ENCODE measurements around the gene SSU72.

The SSU72 gene

DNA sequence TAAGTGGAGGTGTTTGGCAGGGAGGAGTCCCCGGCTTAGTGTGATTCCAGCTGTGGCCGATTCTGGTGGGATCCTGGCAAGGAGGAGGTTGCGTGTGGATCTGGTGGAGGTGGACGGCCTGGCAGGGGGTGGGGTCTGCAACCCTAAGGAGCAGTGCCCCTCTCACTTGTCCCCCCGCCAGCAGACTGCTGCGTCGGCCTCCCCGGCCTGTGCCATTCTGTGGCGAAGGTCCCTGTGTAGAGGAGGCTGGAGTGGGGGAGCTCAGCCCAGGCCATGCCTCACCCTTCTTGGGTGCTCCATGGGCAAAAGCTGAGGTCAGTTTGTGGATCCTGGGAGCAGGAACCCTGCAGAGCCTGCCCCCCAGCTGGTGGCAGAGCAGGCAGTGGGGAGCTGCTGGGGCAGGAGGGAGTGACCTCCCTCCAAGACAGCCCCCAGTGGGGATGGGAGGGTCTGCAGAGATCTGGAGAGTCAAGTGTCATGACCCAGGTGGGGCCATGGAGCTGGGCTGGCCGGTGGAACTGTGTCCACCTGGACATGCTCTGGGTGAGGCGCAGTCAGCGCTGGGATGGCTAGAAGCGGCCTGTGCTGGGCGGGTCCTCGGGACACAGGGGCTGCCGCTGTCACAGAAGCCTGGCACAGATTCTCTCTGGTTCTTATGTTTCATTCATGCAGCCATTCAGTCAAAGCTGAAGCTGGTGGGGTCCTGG lies 45.9 kb upstream of the SSU72 start:
- no peaks in the 10 kb centered on the region for H3K9me2 ChIP-seq (replicated peaks; ENCODE audit: insufficient read depth, low read length)
- H3K4me2 ChIP-seq (ENCODE audit: low read depth, low read length, poor library complexity, severe bottlenecking) = no peak overlapping the region
- no peaks in the 10 kb centered on the region; the same call in 1 of the 2 replicates for H3F3A ChIP-seq (ENCODE audit: insufficient read depth)
- no peaks in the 10 kb centered on the region for H3K79me2 ChIP-seq (ENCODE audit: insufficient read depth, low read length)
- no peak overlapping the region for H2AFZ ChIP-seq (ENCODE audit: low read depth, low read length, severe bottlenecking)
- no peaks in the 10 kb centered on the region for H4K20me1 ChIP-seq (ENCODE audit: low read depth, low read length)
- H3K4me3 ChIP-seq (ENCODE audit: insufficient read depth, low read length, poor library complexity, severe bottlenecking) = no peak overlapping the region
- H3K27me3 ChIP-seq (ENCODE audit: low read length) = no peaks in the 10 kb centered on the region
- H3K9ac ChIP-seq (ENCODE audit: low read length) = no peak overlapping the region
- TF ChIP-seq, protein P1, sequence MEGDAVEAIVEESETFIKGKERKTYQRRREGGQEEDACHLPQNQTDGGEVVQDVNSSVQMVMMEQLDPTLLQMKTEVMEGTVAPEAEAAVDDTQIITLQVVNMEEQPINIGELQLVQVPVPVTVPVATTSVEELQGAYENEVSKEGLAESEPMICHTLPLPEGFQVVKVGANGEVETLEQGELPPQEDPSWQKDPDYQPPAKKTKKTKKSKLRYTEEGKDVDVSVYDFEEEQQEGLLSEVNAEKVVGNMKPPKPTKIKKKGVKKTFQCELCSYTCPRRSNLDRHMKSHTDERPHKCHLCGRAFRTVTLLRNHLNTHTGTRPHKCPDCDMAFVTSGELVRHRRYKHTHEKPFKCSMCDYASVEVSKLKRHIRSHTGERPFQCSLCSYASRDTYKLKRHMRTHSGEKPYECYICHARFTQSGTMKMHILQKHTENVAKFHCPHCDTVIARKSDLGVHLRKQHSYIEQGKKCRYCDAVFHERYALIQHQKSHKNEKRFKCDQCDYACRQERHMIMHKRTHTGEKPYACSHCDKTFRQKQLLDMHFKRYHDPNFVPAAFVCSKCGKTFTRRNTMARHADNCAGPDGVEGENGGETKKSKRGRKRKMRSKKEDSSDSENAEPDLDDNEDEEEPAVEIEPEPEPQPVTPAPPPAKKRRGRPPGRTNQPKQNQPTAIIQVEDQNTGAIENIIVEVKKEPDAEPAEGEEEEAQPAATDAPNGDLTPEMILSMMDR (IDR thresholded peaks at IDR 0.05; ENCODE audit: insufficient read depth, low read length, poor library complexity, severe bottlenecking) = no peak
- TF ChIP-seq EZH2phosphoT487 (conservative IDR thresholded peaks at IDR 0.05; ENCODE audit: low read length) = no peak
- no peaks in the 10 kb centered on the region for H3K36me3 ChIP-seq (ENCODE audit: low read length)
- no peaks in the 10 kb centered on the region for H3K9me3 ChIP-seq (ENCODE audit: insufficient read depth, low read length)
- H3K27ac ChIP-seq (ENCODE audit: low read depth, low read length) = no peak overlapping the region

DNA sequence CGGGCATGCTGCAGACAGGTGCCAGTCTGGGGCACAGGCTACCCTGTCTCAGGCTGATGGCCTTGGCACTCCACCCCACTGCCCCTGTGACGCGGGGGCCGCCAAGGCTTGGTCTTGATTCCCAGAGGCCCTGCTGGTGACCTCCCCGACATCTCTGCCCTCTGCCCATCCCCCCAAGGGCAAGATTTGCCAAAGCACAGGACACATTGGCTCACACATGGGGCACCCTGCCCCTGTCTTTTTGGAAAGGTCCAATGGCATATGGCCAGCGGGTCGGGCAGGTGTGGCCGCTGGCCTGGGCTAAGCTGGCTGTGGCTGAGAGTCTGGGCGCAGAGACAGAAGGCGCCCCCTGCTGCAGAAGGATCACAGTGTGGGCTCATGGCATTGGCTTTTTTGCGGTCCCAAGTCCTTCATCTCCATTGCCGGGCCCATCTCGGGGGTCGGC lies 45.3 kb upstream of the SSU72 start:
- Histone ChIP-seq H3K9me3 (ENCODE audit: insufficient read depth, low read length) (no peaks in the 10 kb centered on the region), H3F3A (ENCODE audit: insufficient read depth) (no peaks in the 10 kb centered on the region; the same call in 1 of the 2 replicates), H3K36me3 (ENCODE audit: low read length) (no peaks in the 10 kb centered on the region), H3K9ac (ENCODE audit: low read length) (no peak overlapping the region), H3K27me3 (ENCODE audit: low read length) (no peaks in the 10 kb centered on the region), H3K27ac (ENCODE audit: low read depth, low read length) (no peak overlapping the region), H3K79me2 (ENCODE audit: insufficient read depth, low read length) (no peaks in the 10 kb centered on the region), H3K4me3 (ENCODE audit: insufficient read depth, low read length, poor library complexity, severe bottlenecking) (no peak overlapping the region), H4K20me1 (ENCODE audit: low read depth, low read length) (no peaks in the 10 kb centered on the region), H2AFZ (ENCODE audit: low read depth, low read length, severe bottlenecking) (no peak overlapping the region), H3K9me2 (replicated peaks; ENCODE audit: insufficient read depth, low read length) (no peaks in the 10 kb centered on the region), H3K4me2 (ENCODE audit: low read depth, low read length, poor library complexity, severe bottlenecking) (no peak overlapping the region)
- TF ChIP-seq, protein P1 (IDR thresholded peaks at IDR 0.05; ENCODE audit: insufficient read depth, low read length, poor library complexity, severe bottlenecking) = no peak
- no peak for TF ChIP-seq EZH2phosphoT487 (conservative IDR thresholded peaks at IDR 0.05; ENCODE audit: low read length)

DNA sequence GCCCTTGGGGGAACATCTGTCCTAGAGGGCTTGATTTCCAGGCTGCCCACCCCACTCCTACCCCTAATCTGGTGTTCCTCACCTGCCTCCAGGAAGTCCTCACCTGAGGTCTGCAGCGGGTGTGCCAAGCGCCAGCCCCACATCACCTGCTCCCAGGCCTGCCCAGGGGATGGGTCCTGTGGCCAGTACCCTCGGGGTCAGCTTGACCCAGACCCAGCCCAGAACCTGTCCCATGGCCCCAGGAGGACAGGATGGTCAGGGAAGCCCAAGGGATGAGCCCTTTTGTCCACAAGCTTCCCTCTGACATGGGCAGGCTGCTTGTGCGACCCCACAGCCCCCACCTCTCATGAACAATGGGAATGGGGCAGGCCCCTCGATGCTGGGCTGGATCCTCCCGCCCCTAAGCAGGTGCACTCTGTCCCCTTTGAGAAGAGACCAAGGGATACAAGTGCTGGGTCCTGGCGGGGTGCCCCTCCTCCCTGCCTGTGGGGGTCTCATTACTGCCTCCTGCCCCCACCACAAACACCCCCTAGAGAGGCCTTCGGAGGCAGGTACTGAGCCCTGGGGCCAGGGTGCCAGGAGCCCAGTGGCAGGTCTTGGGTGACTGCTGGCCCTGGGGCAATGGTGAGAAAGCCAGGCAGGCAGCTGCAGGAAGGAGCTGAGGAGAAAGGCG lies 43.9 kb upstream of the SSU72 start:
- no peak overlapping the region for H3K4me3 ChIP-seq (ENCODE audit: insufficient read depth, low read length, poor library complexity, severe bottlenecking)
- no peak overlapping the region for H2AFZ ChIP-seq (ENCODE audit: low read depth, low read length, severe bottlenecking)
- no peaks in the 10 kb centered on the region for H4K20me1 ChIP-seq (ENCODE audit: low read depth, low read length)
- H3K9ac ChIP-seq (ENCODE audit: low read length) = no peak overlapping the region
- no peaks in the 10 kb centered on the region for H3K27me3 ChIP-seq (ENCODE audit: low read length)
- TF ChIP-seq, protein P1 (IDR thresholded peaks at IDR 0.05; ENCODE audit: insufficient read depth, low read length, poor library complexity, severe bottlenecking) = no peak
- TF ChIP-seq EZH2phosphoT487 (conservative IDR thresholded peaks at IDR 0.05; ENCODE audit: low read length) = no peak
- 0 out of 2 replicates have a peak, but pooled peaks cover 3% of the 10 kb centered on the region for H3K79me2 ChIP-seq (ENCODE audit: insufficient read depth, low read length)
- H3K27ac ChIP-seq (ENCODE audit: low read depth, low read length) = no peak overlapping the region
- H3K9me3 ChIP-seq (ENCODE audit: insufficient read depth, low read length) = no peaks in the 10 kb centered on the region
- no peak overlapping the region for H3K4me2 ChIP-seq (ENCODE audit: low read depth, low read length, poor library complexity, severe bottlenecking)
- no peaks in the 10 kb centered on the region for H3K36me3 ChIP-seq (ENCODE audit: low read length)
- H3F3A ChIP-seq (ENCODE audit: insufficient read depth) = no peaks in the 10 kb centered on the region; the same call in 1 of the 2 replicates
- no peaks in the 10 kb centered on the region for H3K9me2 ChIP-seq (replicated peaks; ENCODE audit: insufficient read depth, low read length)
